ENCODE measurements around the gene SEMA3B.

SEMA3B gene

GRCh38 chr3:50319181-50319893, 50.4 kb downstream of the SEMA3B start:
- DNase-seq, result no peak

- no peak for DNase-seq
These were observed 51.1 kb downstream of the SEMA3B start for GRCh38 chr3:50319894-50320625.

GRCh38 chr3:50320853-50321335, 51.9 kb downstream of the SEMA3B start:
- peak in 1 of 2 experiments; percentile 62 for DNase-seq

GRCh38 chr3:50321336-50322114, 52.6 kb downstream of the SEMA3B start:
- peak in 1 of 2 experiments; percentile 62 for DNase-seq

DNA sequence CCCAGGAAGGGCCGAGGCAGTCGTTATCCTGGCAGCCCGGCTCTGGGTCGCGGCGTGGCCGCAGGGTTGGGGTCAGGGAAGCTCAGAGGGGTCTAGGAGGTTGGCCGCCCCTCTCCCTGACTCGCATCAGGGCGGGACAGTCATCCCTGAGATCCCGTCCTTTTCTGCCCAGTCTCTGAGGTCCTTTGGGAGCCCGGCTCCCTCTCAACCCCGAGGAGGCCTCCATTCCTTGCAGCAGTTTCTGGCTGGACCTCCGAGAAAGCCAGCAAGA, 53.1 kb downstream of the SEMA3B start:
- no peak for DNase-seq

DNA sequence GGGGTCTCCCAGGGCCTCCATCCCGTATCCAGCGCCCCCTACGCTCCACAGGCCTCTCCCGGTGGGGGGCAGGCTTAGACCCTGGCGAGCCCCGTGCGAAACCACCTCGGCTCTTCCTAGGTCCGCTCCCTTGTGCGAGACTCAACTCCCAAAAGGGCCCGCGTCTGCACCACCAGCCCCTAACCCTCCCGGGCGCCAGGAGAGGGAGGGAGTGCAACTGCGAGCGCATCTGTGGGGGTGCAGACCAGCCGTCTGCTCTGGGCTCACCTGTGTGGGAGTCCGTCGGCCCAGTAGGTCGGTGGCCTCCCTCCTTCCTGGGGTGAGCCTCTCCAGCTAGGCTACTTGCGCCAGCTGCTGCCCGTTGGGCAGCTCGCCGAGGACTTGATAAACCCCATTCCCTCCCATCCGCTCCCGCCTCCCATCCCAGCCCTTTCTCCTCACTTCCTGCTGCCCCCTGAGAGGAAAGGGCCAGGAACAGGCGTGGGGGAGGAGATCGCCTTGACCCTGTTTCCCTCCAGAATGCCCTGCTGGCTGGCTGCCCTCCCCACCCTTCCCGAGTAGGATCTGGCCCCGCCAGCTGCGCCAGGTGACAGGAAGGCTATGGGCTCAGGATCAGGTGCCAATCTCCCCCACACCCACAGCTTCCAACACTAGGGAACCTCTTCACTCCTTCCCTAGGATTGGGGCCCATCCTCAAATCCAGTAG, 53.6 kb downstream of the SEMA3B start, which contains the start of gene HYAL2:
HYAL2 (minus strand) TSS at position 360 of the 706 bp plus-strand sequence. CDS start 2,256 bp downstream, outside the sequence.
- no peak for DNase-seq

DNA sequence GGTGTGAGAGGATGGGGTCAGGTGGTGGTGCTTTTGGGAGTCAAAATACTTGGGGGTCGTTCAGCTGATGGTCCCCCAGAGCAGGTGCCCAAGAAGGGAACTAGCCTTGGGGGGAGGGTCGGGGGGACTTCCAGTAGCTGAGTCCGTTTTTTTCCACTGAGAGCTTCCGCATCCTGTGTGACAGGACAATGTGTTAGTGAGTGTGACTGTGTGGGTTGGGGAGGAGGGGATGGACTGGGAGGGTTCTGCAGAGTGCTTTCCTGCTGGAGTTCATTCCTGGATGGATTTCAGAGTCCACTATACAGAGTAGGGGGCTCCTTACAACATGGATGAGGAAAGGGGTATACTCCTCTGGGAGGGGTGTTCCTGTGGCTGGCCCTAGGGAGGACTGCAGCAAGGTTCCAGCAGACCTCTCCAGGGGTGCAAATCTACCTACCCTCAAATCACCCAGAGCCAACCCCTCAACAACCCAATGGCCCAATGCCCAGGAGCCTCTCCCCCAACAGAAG, 54.2 kb downstream of the SEMA3B start:
- no peak for DNase-seq

GRCh38 chr3:50323614-50324199, 54.8 kb downstream of the SEMA3B start:
- no peak for DNase-seq

DNA sequence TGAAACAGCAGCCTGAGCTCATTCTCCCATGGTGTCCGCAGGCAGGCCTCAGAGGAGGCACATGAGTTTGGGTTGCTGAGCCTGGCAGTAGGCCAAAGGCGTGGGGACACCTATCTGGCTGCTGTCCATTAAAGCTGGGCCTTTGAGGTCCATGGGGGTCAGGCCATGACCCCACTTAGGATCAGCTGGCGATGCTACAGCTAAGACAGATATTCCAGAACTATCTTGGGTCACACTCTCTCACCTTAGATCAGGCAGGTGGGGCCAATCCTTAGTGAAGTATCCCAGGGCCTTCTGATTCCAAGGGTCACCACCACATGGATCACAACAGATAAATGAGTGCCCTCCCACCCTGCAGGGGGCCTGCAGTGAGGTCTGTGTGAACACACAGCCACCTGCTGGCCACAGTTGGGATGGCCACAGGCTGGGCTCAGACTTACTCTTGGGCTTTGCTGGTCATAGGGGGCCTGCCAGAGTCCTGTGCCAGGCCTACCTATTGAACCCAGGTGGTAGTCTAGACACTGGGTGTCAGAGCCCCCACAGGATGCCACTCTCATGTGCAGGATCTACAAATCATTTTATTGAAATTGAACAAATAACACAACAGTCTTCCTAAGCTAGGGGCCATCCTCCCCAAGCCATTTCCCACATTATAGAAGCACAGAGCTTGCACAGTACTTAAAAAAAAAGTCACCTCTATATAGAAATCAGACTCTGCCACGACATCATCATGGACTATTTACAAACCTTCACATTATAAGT, 55.6 kb downstream of the SEMA3B start:
- peak in 1 of 2 experiments; percentile 4 for DNase-seq

DNA sequence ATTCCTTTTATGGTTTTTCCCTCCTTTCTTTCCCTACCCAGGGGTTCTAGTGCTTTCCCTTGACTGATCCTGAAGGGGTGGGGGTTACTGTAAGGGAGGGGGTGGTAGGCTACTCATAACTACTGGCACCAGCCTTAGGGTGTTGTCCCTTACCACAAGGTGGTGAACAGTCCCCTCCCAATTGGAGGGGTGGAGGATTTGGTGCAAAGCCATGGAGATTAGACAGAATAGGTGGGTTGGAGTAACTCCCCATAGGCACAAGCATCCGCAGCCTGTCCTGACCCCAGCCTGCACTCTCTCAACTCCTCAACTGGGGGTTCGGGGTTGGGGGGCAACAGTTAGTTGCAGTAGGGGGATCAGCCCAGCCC, 56.1 kb downstream of the SEMA3B start:
- DNase-seq, result no peak

GRCh38 chr3:50325497-50326181, 56.7 kb downstream of the SEMA3B start:
- no peak for DNase-seq

- DNase-seq, result no peak
These were observed 57.2 kb downstream of the SEMA3B start for GRCh38 chr3:50326182-50326541.

- DNase-seq, result no peak
These were observed 58.2 kb downstream of the SEMA3B start for GRCh38 chr3:50327129-50327528.
